ENCODE results near the gene TNNI2. TPM values are rescaled to one million over a fixed set of nuclear protein-coding genes. Genes with fewer than 3 reads are reported as not detected.

The TNNI2 gene
- not detected in 2 replicates for total RNA-seq

GRCh38 chr11:1838426-1839144, at the start of gene TNNI2:
TNNI2 (plus strand) TSS chr11:1838981; CDS start chr11:1839697, 716 bp downstream.

GRCh38 chr11:1834779-1835670, 3.8 kb upstream of the TNNI2 start, which contains the start of gene SYT8:
SYT8 (plus strand) TSS chr11:1834990; CDS start chr11:1835106, 116 bp downstream.

GRCh38 chr11:1852877-1853276, 14.1 kb downstream of the TNNI2 start, which contains the start of gene LSP1:
LSP1 (plus strand) TSS chr11:1853084; CDS start chr11:1853145, 61 bp downstream.

Other genes with a start within 250 kb of the TNNI2 start
- not detected in 2 replicates for gene KRTAP5-2, start 240.7 kb upstream of the TNNI2 start, total RNA-seq
- not detected in 2 replicates for gene KRTAP5-3, start 230.5 kb upstream of the TNNI2 start, total RNA-seq
- gene KRTAP5-4, start 216.8 kb upstream of the TNNI2 start, total RNA-seq, result not detected in 2 replicates
- not detected in 2 replicates for gene KRTAP5-5, start 209.2 kb upstream of the TNNI2 start, total RNA-seq
- gene KRTAP5-6, start 141.8 kb upstream of the TNNI2 start, total RNA-seq, result not detected in 2 replicates
- 0.58 and 0.83 TPM in 2 replicates for gene IFITM10, start 88.4 kb upstream of the TNNI2 start, total RNA-seq
- gene CTSD, start 75.1 kb upstream of the TNNI2 start, total RNA-seq, result 228 and 489 TPM in 2 replicates
- gene SYT8, start 4.0 kb upstream of the TNNI2 start, total RNA-seq, result not detected in 2 replicates
- gene LSP1, start 14.1 kb downstream of the TNNI2 start, total RNA-seq, result 3.2 and 19.0 TPM in 2 replicates
- not detected in 2 replicates for gene PRR33, start 52.9 kb downstream of the TNNI2 start, total RNA-seq
- 0.50 TPM in 1 of 2 replicates, not detected in the other for gene TNNT3, start 80.7 kb downstream of the TNNI2 start, total RNA-seq
- gene MRPL23, start 108.4 kb downstream of the TNNI2 start, total RNA-seq, result 97.1 and 238 TPM in 2 replicates
- 2.9 and 29.9 TPM in 2 replicates for gene H19, start 158.9 kb downstream of the TNNI2 start, total RNA-seq

All from smooth muscle cell of trachea (primary cell).